ENCODE data around the gene FAM81B.

The FAM81B gene

GRCh38 chr5:95486191-95486590, 95.0 kb downstream of the FAM81B start:
- Histone ChIP-seq H3K9ac (ENCODE audit: low read length) (no peak overlapping the region), H2AFZ (ENCODE audit: low read depth, low read length, severe bottlenecking) (no peak overlapping the region), H3F3A (ENCODE audit: insufficient read depth) (no peaks in the 10 kb centered on the region), H3K9me2 (replicated peaks; ENCODE audit: insufficient read depth, low read length) (no peaks in the 10 kb centered on the region), H3K4me3 (ENCODE audit: insufficient read depth, low read length, poor library complexity, severe bottlenecking) (no peak overlapping the region), H3K27ac (ENCODE audit: low read depth, low read length) (no peak overlapping the region), H3K36me3 (ENCODE audit: low read length) (peaks cover 78% of the 10 kb centered on the region), H3K27me3 (ENCODE audit: low read length) (no peaks in the 10 kb centered on the region), H4K20me1 (ENCODE audit: low read depth, low read length) (no peaks in the 10 kb centered on the region), H3K79me2 (ENCODE audit: insufficient read depth, low read length) (no peaks in the 10 kb centered on the region), H3K9me3 (ENCODE audit: insufficient read depth, low read length) (peaks cover 4% of the 10 kb centered on the region; the same call in 1 of the 2 replicates), H3K4me2 (ENCODE audit: low read depth, low read length, poor library complexity, severe bottlenecking) (no peak overlapping the region)
- TF ChIP-seq CTCF (IDR thresholded peaks at IDR 0.05; ENCODE audit: insufficient read depth, low read length, poor library complexity, severe bottlenecking), result no peak
- TF ChIP-seq EZH2phosphoT487 (conservative IDR thresholded peaks at IDR 0.05; ENCODE audit: low read length), result no peak

DNA sequence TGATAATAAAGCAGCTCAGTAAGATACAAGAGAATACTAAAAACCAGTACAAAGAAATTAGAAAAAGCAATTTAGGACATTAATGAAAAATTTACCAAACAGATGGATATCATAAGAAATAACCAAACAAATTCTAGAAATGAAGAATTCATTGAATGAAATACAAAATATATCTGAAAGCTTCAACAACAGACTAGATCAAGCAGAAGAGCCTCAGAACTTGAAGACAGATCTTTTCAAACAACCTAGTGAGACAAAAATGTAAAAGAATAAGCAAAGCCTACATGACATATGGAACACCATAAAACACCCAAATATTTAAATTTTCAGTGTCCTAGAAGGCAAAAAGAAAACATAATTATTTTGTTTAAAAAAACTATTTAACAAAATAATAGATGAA, 96.7 kb downstream of the FAM81B start:
- H2AFZ ChIP-seq (ENCODE audit: low read depth, low read length, severe bottlenecking), result no peak overlapping the region
- H3K36me3 ChIP-seq (ENCODE audit: low read length), result peaks cover 71% of the 10 kb centered on the region
- no peaks in the 10 kb centered on the region for H3F3A ChIP-seq (ENCODE audit: insufficient read depth)
- H3K4me2 ChIP-seq (ENCODE audit: low read depth, low read length, poor library complexity, severe bottlenecking), result no peak overlapping the region
- H3K9me3 ChIP-seq (ENCODE audit: insufficient read depth, low read length), result peaks cover 4% of the 10 kb centered on the region; the same call in 1 of the 2 replicates
- no peaks in the 10 kb centered on the region for H4K20me1 ChIP-seq (ENCODE audit: low read depth, low read length)
- TF ChIP-seq CTCF (IDR thresholded peaks at IDR 0.05; ENCODE audit: insufficient read depth, low read length, poor library complexity, severe bottlenecking) (no peak), EZH2phosphoT487 (conservative IDR thresholded peaks at IDR 0.05; ENCODE audit: low read length) (no peak)
- H3K9me2 ChIP-seq (replicated peaks; ENCODE audit: insufficient read depth, low read length), result no peaks in the 10 kb centered on the region
- H3K27me3 ChIP-seq (ENCODE audit: low read length), result no peaks in the 10 kb centered on the region
- H3K27ac ChIP-seq (ENCODE audit: low read depth, low read length), result no peak overlapping the region
- no peak overlapping the region for H3K9ac ChIP-seq (ENCODE audit: low read length)
- no peak overlapping the region for H3K4me3 ChIP-seq (ENCODE audit: insufficient read depth, low read length, poor library complexity, severe bottlenecking)
- no peaks in the 10 kb centered on the region for H3K79me2 ChIP-seq (ENCODE audit: insufficient read depth, low read length)
